A549 (cell line): ENCODE measurements around the gene NOTCH2.

Source experiments
- BHLHE40 ChIP-seq: IDR thresholded peaks from 2 replicates; pipeline ENCODE4 v1.6.1; 2012; ENCODE audit warnings: low read depth, low read length, inconsistent platforms
- KDM5A ChIP-seq: fragments of 200-600 bp; sonication (generic); IDR thresholded peaks from 2 replicates; pipeline ENCODE4 v1.6.1; 2016; ENCODE audit warnings: antibody characterized with exemption, mild to moderate bottlenecking
- NR3C1 ChIP-seq: fragments of >200 bp; sonication (Bioruptor Twin); formaldehyde crosslinking; IDR thresholded peaks from 3 replicates; pipeline ENCODE4 v1.6.1; 2017
- ZSCAN20 ChIP-seq: fragments of 250-450 bp; sonication (Bioruptor Pico); IDR thresholded peaks from 2 replicates; pipeline ENCODE4 v1.8.0; 2022; ENCODE audit warnings: mild to moderate bottlenecking, moderate library complexity
- TF ChIP-seq, protein P1 (sequence below): IDR thresholded peaks from 2 replicates; pipeline ENCODE4 v1.6.1; 2012
- TF ChIP-seq, protein P2 (sequence below): IDR thresholded peaks from 2 replicates; pipeline ENCODE4 v1.6.1; 2012
- TF ChIP-seq, protein P3 (sequence below): fragments of >200 bp; sonication (Bioruptor Twin); formaldehyde crosslinking; IDR thresholded peaks from 3 replicates; pipeline ENCODE4 v1.5.1; 2016

DNA sequence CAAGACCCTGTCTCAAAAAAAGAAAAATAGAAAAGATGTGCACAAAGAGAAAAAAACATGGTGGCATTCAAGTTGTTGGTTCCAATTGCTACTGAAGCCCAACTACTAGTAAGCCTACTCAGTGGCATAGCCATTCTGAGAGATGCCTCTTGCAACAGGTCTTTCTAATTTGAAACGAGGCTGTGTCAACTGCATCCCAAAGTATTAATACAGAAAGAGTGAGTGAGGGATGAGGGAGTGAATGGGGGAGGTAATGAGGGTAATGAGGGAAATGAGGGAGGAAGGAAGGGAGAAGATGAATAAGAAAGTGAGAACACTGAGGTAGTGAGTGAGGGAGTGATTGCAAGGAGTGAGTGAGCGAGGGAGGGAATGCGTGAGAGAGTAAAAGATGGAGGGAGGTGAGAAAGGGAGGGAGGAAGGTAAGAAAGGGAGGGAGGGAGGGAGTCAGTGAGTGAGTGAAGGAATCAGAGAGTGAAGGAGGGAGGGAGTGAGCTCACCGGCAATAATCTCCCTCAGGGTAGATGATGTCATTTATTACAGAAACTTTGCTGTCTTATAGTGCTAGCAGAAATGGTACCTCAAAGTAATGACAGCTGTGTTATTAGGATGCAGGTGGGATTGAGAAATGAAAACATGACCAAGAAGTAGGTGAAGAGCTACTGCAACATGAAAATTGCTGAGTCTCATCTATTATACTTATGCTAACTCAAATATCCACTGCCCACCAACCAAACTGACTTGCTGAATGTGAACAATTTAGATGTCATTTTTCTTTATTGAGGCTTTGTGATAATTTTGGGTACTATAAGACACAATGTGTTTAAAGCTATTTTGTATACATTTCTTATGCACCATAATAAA is 97.5 kb downstream of the NOTCH2 start:
- no peak for TF ChIP-seq NR3C1
- TF ChIP-seq ZSCAN20 (CRISPR knock-in tag) = no peak
- TF ChIP-seq KDM5A = no peak
- no peak for TF ChIP-seq BHLHE40
- TF ChIP-seq, protein P1, sequence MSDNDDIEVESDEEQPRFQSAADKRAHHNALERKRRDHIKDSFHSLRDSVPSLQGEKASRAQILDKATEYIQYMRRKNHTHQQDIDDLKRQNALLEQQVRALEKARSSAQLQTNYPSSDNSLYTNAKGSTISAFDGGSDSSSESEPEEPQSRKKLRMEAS = no peak
- TF ChIP-seq, protein P2, sequence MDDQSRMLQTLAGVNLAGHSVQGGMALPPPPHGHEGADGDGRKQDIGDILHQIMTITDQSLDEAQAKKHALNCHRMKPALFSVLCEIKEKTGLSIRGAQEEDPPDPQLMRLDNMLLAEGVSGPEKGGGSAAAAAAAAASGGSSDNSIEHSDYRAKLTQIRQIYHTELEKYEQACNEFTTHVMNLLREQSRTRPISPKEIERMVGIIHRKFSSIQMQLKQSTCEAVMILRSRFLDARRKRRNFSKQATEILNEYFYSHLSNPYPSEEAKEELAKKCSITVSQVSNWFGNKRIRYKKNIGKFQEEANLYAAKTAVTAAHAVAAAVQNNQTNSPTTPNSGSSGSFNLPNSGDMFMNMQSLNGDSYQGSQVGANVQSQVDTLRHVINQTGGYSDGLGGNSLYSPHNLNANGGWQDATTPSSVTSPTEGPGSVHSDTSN = no peak
- TF ChIP-seq, protein P3, sequence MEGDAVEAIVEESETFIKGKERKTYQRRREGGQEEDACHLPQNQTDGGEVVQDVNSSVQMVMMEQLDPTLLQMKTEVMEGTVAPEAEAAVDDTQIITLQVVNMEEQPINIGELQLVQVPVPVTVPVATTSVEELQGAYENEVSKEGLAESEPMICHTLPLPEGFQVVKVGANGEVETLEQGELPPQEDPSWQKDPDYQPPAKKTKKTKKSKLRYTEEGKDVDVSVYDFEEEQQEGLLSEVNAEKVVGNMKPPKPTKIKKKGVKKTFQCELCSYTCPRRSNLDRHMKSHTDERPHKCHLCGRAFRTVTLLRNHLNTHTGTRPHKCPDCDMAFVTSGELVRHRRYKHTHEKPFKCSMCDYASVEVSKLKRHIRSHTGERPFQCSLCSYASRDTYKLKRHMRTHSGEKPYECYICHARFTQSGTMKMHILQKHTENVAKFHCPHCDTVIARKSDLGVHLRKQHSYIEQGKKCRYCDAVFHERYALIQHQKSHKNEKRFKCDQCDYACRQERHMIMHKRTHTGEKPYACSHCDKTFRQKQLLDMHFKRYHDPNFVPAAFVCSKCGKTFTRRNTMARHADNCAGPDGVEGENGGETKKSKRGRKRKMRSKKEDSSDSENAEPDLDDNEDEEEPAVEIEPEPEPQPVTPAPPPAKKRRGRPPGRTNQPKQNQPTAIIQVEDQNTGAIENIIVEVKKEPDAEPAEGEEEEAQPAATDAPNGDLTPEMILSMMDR = no peak
